ENCODE data around the gene ATXN1.
"Not testable (repeated sequence)": the region's sequence is repeated elsewhere in the genome, so short reads cannot be mapped to it uniquely, and the experiment has no call there.

ATXN1 gene

DNA sequence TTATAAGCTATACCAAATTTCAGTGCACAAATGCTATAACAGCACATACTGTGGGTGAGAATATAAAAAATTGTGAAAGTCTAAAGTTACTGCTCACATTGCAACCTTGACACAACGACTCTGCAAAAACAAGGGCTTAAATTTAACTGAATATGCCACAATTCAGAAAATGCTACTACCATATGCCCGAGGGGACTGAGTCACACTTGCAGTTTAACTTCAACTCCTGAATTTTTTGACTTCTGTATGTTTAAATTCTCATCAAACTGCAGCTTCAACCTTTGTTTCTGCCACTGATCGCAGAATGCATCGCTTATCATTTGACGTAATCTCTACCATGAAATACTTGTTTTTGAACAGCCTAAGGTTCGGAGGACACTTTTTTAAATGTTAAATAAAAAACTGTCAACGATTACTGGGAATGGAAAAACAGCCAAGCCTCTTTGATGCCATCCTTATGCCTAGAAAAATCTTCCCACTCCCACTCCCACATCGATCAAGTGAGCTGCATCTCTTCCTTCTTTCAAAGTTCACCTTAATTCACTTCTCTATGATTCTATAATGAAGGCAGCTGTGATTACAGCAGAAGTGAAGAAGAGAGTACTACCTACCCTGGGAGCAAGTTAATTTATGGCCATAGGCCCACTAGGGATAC lies 136.5 kb downstream of the ATXN1 start:
- no peak for DNase-seq (ENCODE audit: low read depth in 3 of 3, low spot score in 1 of 3)

DNA sequence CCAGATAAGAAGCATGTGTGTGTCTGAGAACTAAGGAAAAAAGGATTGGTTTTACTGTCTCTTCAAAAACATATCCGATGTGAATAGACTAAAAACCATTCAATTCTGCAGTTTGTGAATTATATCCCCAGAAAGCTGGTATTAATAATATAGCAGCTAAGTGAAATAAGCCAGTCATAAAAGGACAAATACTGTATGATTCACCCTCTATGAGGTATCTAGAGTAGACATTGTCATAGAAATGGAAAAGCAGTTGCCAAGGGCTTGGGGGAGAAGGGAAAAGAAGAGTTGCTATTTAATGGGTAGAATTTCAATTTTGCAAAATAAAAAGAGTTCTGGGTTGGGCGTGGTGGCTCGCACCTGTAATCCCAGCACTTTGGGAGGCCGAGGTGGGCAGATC lies 137.5 kb downstream of the ATXN1 start:
- no peak for DNase-seq (ENCODE audit: low read depth in 3 of 3, low spot score in 1 of 3)

DNA sequence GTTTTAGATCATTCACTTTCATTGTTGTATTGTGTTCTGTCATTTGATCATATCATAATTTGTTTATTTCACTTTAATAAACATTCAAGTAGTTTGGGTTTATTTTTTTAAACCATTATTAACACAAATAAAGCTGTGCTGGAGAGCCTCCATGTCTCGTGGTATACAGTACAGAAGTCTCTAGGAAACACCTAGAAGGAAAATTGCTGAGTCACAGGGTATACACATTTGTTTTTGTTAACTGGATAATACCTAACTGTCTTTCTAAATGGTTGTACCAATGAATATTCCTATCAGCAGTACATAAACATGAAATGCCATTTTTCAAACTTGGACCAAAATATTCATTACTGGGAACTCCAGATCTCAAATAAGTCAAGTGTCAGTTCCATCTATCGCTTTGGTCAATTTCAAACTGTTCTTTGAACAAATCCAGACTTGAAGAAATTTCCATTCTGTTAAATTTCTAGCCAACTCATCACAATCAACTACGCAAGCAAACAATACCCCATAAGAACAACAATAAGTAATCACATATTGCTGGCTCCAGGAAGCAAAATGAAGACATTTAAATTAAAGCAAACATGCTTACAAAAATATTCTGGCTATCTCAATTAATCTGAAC lies 138.1 kb downstream of the ATXN1 start:
- DNase-seq (ENCODE audit: low read depth in 3 of 3, low spot score in 1 of 3): no peak

GRCh38 chr6:16622193-16622592 lies 139.1 kb downstream of the ATXN1 start:
- DNase-seq (ENCODE audit: low read depth in 3 of 3, low spot score in 1 of 3): no peak

DNA sequence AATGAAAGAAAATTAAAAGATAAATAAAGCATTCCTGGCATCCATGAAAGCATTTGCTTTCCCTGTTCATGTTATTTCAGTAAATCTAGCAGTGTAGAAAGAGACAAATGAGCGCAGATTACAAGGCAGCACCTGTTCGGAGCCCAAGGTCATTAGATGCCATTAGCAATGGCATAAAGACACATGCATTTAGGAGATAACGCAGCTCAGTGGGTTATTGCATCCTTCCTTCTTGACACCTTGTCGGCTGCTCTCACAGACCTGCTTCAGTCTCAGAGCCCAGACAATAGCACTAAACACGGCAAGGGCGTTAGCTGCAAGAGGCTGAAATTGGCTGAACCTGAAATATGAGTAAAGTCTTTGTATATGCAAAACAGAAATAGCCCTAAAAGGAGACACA lies 140.3 kb downstream of the ATXN1 start:
- DNase-seq (ENCODE audit: low read depth in 3 of 3, low spot score in 1 of 3): no peak

DNA sequence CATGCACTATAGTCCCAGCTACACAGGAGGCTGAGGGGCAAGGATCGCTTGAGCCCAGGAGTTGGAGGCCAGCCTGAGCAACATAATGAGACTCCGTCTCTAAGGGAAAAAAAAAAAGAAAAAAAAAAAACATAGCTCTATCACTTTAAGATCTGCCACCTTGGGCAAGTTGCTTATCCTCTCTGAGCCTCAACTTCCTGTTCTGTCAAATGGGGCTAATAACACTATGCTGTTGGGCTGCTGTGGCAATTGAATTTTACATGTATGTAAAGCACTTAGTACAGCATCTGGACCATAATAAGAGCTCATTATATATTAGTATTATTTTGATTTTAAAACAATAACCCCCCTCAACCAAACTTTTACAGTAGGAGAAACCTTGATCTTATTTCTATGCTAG lies 141.5 kb downstream of the ATXN1 start:
- DNase-seq (ENCODE audit: low read depth in 3 of 3, low spot score in 1 of 3): no peak

GRCh38 chr6:16618962-16619361 lies 142.3 kb downstream of the ATXN1 start:
- DNase-seq (ENCODE audit: low read depth in 3 of 3, low spot score in 1 of 3): no peak

DNA sequence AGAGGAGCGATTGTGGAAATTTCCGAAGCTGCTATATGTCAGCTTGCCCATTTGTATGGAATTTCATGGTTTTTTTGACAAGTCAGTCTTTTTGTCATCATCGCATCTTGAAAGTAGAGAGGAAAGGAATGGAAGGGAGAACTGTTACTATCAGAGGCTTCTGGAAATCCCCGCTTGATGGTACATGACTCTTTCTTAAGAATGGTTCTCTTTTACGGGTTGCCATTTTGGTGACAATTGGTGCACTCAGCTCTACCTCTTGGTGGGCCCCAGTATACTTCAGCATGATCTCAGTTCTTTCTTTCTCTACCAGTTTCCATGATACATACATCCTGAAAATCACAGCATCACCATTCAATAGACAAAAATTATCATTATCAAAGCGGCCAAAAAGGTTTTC lies 146.0 kb downstream of the ATXN1 start:
- DNase-seq (ENCODE audit: low read depth in 3 of 3, low spot score in 1 of 3): not testable (repeated sequence)

GRCh38 chr6:16614143-16614542 lies 147.1 kb downstream of the ATXN1 start:
- DNase-seq (ENCODE audit: low read depth in 3 of 3, low spot score in 1 of 3): not testable (repeated sequence)

GRCh38 chr6:16613504-16613903 lies 147.8 kb downstream of the ATXN1 start:
- DNase-seq (ENCODE audit: low read depth in 3 of 3, low spot score in 1 of 3): not testable (repeated sequence)

DNA sequence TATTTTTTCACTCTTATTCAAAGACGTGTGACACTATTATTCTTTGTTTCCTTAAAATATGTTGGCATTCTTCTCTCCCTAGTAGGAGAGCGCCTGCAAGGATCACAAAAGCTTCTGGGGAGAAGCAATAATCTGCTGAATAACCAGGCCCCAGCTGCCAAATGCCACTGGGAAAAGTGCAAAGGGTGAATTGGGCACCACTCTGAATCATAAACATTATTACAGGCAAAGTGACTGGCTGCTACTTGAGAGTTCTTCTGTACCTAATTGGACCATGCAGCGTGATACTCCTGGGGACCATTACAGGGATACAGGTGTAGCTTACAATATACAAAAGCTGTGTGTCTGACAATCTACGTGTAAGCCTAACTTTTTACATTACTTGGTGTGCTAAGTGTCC lies 152.8 kb downstream of the ATXN1 start:
- no peak for DNase-seq (ENCODE audit: low read depth in 3 of 3, low spot score in 1 of 3)

DNA sequence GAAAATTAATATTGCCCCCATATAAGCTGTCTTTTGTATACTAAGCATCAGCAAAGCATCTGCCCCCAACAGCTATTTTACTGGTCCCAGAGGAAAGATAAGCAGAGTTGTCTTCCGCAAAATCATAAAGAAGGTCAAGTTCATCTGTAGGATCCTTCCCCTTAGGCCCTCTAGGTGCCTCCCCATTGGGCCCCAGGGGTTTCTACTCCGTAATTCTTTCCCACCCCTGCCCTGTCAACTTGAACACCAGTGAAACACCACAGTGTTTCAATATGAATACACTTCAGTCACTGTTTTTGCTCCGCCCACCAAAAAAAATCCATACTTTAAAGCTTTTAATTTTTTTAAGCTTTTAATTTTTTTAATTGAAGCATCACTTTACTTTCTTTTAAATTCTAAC lies 159.2 kb downstream of the ATXN1 start:
- DNase-seq (ENCODE audit: low read depth in 3 of 3, low spot score in 1 of 3): no peak

DNA sequence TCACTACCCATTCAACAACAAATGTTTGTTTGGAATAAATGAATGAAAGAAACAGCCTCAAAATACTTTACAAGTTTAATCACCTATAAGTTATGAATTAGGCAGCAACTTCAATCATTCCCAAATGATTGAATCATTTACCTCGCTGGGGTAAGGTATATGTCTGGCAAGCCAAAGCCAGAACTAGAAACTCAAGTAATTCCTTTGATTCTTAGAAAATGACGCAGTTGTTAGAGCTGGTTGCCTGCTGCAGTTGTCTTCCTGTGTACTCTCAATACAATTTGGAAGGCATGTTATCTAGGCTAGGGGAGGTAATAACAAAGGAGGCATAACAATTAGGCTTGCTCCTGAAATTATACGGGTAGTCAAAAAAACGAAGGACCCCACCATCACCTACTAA lies 160.6 kb downstream of the ATXN1 start:
- DNase-seq (ENCODE audit: low read depth in 3 of 3, low spot score in 1 of 3): no peak

GRCh38 chr6:16600026-16600425 lies 161.2 kb downstream of the ATXN1 start:
- no peak for DNase-seq (ENCODE audit: low read depth in 3 of 3, low spot score in 1 of 3)

DNA sequence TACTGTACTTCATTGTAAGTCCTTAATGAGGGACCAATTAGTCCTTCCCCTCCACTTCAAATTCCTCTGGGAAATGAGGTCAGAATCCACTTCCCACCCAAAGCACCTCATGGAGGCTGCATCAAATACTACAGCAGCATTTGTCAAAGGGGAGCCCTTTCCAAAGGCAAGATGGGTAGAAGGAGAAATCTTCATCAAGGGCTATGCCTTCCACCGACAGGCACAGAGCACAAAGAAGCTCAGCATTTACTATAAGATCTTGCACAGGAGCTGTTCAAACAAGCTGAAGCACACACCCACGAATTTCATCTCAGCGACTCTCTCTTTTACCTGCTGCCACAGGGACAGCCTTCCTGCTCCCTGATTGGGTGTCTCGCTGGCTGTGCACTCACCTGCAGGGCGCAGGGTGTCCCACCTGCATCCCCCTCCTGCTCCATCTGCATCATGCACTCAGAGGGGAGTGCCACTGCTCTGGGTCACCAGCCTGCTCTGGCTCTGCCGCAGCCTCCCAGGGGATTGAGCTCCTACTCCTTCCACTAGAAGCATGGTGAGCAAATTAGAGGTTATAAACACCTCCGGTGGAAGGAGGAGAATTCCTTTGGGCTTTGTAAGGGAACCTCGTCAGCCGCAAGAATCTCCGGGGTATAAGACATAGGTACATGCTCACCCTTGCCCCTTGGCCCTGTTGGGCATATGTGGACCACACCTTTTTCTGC lies 164.5 kb downstream of the ATXN1 start:
- DNase-seq (ENCODE audit: low read depth in 3 of 3, low spot score in 1 of 3): no peak

DNA sequence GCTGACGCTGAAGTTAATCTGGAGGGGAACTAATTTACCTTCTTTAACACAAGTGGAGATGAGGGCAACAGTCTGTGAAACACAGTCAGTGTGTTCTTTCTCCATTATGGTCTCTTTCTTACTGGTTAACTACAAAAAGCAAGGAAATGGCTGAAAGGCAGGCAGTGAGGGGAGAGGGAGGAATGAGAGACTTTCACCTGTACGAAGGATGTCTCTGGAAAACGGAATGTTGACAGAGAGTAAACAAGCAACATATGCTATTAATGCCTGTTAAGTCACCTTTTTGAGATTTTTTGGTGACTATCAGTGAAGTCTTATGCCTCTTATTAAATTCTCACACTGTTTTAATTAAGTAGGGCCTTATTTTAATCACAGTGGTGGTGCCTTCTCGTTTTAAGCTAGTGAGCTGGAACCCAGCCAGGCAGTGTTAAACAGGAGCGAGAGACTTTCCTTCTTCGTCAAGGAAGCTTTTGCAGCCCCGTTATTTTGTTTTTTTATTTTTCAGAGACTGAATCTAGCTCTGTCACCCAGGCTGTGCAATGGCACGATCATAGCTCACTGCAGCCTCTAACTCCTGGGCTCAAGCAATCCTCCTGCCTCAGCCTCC lies 165.6 kb downstream of the ATXN1 start:
- no peak for DNase-seq (ENCODE audit: low read depth in 3 of 3, low spot score in 1 of 3)

- no peak for DNase-seq (ENCODE audit: low read depth in 3 of 3, low spot score in 1 of 3)
Measured at GRCh38 chr6:16594849-16595248, 166.4 kb downstream of the ATXN1 start.

- no peak for DNase-seq (ENCODE audit: low read depth in 3 of 3, low spot score in 1 of 3)
Measured at GRCh38 chr6:16592223-16592911, 168.9 kb downstream of the ATXN1 start.

DNA sequence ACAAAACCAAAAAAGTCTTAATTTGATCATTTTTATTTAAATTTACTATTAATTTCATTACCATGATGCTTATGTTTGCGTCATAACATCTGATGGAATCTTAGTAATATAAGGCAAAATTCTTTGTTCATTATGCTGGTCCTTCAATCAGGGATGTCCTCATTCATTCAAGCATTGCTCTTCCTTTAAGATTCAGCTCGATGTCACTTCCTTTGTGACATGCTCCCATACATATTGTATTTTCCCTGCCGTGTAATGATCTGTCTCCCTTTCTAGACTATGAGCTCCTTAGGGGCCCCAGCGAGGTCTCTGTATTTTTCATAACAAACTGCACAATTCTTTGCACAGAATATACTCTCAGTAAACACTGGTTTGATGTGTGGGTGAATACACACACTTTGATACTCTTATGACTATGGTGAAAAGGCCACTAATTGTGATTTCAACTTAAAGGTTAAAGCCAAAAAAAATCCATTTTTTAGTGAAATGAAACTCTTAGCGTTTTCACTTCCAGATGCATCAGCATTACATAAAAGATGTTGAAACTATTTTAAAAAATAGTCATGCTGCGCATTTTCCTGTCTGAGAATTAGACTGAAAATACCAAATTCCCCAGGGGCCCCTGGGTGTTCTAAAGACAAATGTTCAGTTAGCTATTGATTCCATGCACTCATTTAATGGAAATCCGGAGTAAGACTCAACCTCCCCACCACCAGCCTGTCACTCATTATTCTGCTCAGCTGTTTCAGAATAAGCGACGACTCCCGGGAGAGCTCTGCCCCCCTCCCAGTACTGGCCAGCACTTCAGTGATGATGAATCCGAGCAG lies 169.7 kb downstream of the ATXN1 start:
- no peak for DNase-seq (ENCODE audit: low read depth in 3 of 3, low spot score in 1 of 3)

DNA sequence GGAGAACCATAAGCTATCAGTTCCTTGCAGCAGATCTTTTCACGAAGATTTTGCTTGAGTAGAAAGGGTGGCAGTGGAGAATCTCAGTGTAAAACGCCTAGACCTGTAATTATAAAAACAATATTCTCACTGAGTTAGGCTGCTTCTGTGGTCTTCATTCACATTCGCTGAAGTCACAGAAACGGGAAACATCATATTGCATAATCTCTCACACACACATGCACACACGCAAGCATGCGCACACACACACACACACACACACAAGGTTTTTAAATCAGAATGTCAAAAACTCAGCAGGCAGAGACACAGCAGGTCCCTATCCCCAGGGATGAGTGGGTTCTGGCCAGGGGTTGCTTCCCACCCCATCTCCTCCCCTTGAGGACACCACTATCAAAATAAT lies 175.5 kb downstream of the ATXN1 start:
- no peak for DNase-seq (ENCODE audit: low read depth in 3 of 3, low spot score in 1 of 3)

All from stimulated activated CD4-positive, alpha-beta T cell treated with anti-CD3 and anti-CD28 coated beads, TNF-alpha, amount 100 ng/mL, for 1 hour (primary cell).